Measurements from ENCODE around the gene SLC25A39.
"Not testable (repeated sequence)": the region's sequence is repeated elsewhere in the genome, so short reads cannot be mapped to it uniquely, and the experiment has no call there.

SLC25A39 gene

GRCh38 chr17:44324571-44325275 is at the start of gene SLC25A39:
Gene SLC25A39, minus strand, starts transcription at chr17:44324823. Its CDS starts 1,261 bp downstream, at chr17:44323562.
- peak; percentile 88 to 94 (median 89) for DNase-seq (ENCODE audit: low read depth in 3 of 3, low spot score in 1 of 3)

- no peak for DNase-seq (ENCODE audit: low read depth in 3 of 3, low spot score in 1 of 3)
Measured at GRCh38 chr17:44372036-44372435, 47.4 kb upstream of the SLC25A39 start.

- DNase-seq (ENCODE audit: low read depth in 3 of 3, low spot score in 1 of 3): not testable (repeated sequence)
Measured at GRCh38 chr17:44369414-44370023, 44.9 kb upstream of the SLC25A39 start.

- DNase-seq (ENCODE audit: low read depth in 3 of 3, low spot score in 1 of 3): not testable (repeated sequence)
Measured at GRCh38 chr17:44368391-44369243, 44.0 kb upstream of the SLC25A39 start.

GRCh38 chr17:44367231-44367979 is 42.8 kb upstream of the SLC25A39 start:
- DNase-seq (ENCODE audit: low read depth in 3 of 3, low spot score in 1 of 3): no peak

GRCh38 chr17:44365051-44365450 is 40.4 kb upstream of the SLC25A39 start:
- not testable (repeated sequence) for DNase-seq (ENCODE audit: low read depth in 3 of 3, low spot score in 1 of 3)

GRCh38 chr17:44363613-44364159 is 39.1 kb upstream of the SLC25A39 start, which contains the start of gene FAM171A2:
Gene FAM171A2, minus strand, starts transcription at chr17:44363853. Its CDS starts 139 bp downstream, at chr17:44363714.
- peak in 2 of 3 donors; percentile 33 to 61 for DNase-seq (ENCODE audit: low read depth in 3 of 3, low spot score in 1 of 3)

GRCh38 chr17:44362949-44363612 is 38.5 kb upstream of the SLC25A39 start:
- DNase-seq (ENCODE audit: low read depth in 3 of 3, low spot score in 1 of 3): no peak

GRCh38 chr17:44362459-44362948 is 37.9 kb upstream of the SLC25A39 start:
- DNase-seq (ENCODE audit: low read depth in 3 of 3, low spot score in 1 of 3): no peak

GRCh38 chr17:44361292-44362260 is 37.0 kb upstream of the SLC25A39 start:
- no peak for DNase-seq (ENCODE audit: low read depth in 3 of 3, low spot score in 1 of 3)

GRCh38 chr17:44360826-44361225 is 36.2 kb upstream of the SLC25A39 start:
- DNase-seq (ENCODE audit: low read depth in 3 of 3, low spot score in 1 of 3): no peak

- no peak for DNase-seq (ENCODE audit: low read depth in 3 of 3, low spot score in 1 of 3)
Measured at GRCh38 chr17:44360144-44360533, 35.5 kb upstream of the SLC25A39 start.

- no peak for DNase-seq (ENCODE audit: low read depth in 3 of 3, low spot score in 1 of 3)
Measured at GRCh38 chr17:44359458-44360143, 35.0 kb upstream of the SLC25A39 start.

GRCh38 chr17:44359006-44359405 is 34.4 kb upstream of the SLC25A39 start:
- no peak for DNase-seq (ENCODE audit: low read depth in 3 of 3, low spot score in 1 of 3)

GRCh38 chr17:44358066-44358465 is 33.4 kb upstream of the SLC25A39 start:
- no peak for DNase-seq (ENCODE audit: low read depth in 3 of 3, low spot score in 1 of 3)

GRCh38 chr17:44356241-44356640 is 31.6 kb upstream of the SLC25A39 start:
- DNase-seq (ENCODE audit: low read depth in 3 of 3, low spot score in 1 of 3): no peak

GRCh38 chr17:44355642-44356099 is 31.0 kb upstream of the SLC25A39 start:
- DNase-seq (ENCODE audit: low read depth in 3 of 3, low spot score in 1 of 3): no peak

Data from stimulated activated CD4-positive, alpha-beta T cell treated with anti-CD3 and anti-CD28 coated beads, TNF-alpha, amount 100 ng/mL, for 1 hour (primary cell).